Common myeloid progenitor, CD34-positive (primary cell): ENCODE measurements around the gene LOXL4.

ENCODE experiments used
- CTCF ChIA-PET: fragments of 350-600 bp; sonication (Branson Sonifier 250); formaldehyde crosslinking; loops from one replicate; lab custom pipeline; 2021; ENCODE audit warnings: antibody characterized with exemption; lab: Charles Lee
- POLR2A ChIA-PET: fragments of 350-600 bp; sonication (Branson Sonifier 250); formaldehyde crosslinking; loops from one replicate; lab custom pipeline; 2021; ENCODE audit warnings: antibody characterized with exemption; lab: Charles Lee
- DNase-seq, 3 donors: peaks; one replicate each; pipeline versions ENCODE4 v3.0.0 to v3.0.0-alpha.2; 2013
- H3K27ac ChIP-seq, 2 experiments: 1 replicate in 1 of 2; 2 replicates in 1 of 2; pipeline ENCODE4 v1.7.0; 2013; ENCODE audit warnings: inconsistent platforms in 2 of 2, low read length in 2 of 2, mild to moderate bottlenecking in 2 of 2, low read depth in 1 of 2, moderate library complexity in 1 of 2; ENCODE audit not compliant: severe bottlenecking in 2 of 2, insufficient read depth in 1 of 2, poor library complexity in 1 of 2
- H3K27me3 ChIP-seq, 5 experiments: replicated peaks in 2 of 5; 1 replicate in 3 of 5; 2 replicates in 2 of 5; pipeline versions ENCODE4 v1.6.1 to v1.7.0; 2013; ENCODE audit warnings: low read length in 4 of 5, mild to moderate bottlenecking in 2 of 5, moderate library complexity in 2 of 5, inconsistent platforms in 1 of 5; ENCODE audit not compliant: insufficient read depth in 5 of 5, control insufficient read depth in 4 of 5
- H3K36me3 ChIP-seq, 4 experiments: 1 replicate in 2 of 4; 2 replicates in 2 of 4; pipeline versions ENCODE4 v1.6.1 to v1.7.0; 2013; ENCODE audit warnings: low read length in 3 of 4, control low read depth in 1 of 4, mild to moderate bottlenecking in 1 of 4; ENCODE audit not compliant: control insufficient read depth in 4 of 4, insufficient read depth in 4 of 4
- H3K4me1 ChIP-seq, 4 experiments: 1 replicate in 3 of 4; 2 replicates in 1 of 4; pipeline versions ENCODE4 v1.6.1 to v1.7.1; 2013; ENCODE audit warnings: low read length in 3 of 4, mild to moderate bottlenecking in 3 of 4, control low read depth in 1 of 4, inconsistent platforms in 1 of 4, moderate library complexity in 1 of 4; ENCODE audit not compliant: control insufficient read depth in 4 of 4, insufficient read depth in 4 of 4; ENCODE audit errors: control extremely low read depth in 1 of 4
- H3K4me3 ChIP-seq, 7 experiments: 1 replicate in 4 of 7; 2 replicates in 3 of 7; pipeline versions ENCODE4 v1.5.1 to v1.7.0; 2013; ENCODE audit warnings: mild to moderate bottlenecking in 7 of 7, low read length in 6 of 7, moderate library complexity in 6 of 7, inconsistent platforms in 2 of 7, low read depth in 2 of 7, control low read depth in 1 of 7; ENCODE audit not compliant: insufficient read depth in 4 of 7, control insufficient read depth in 1 of 7; ENCODE audit errors: extremely low read depth in 1 of 7
- H3K9me3 ChIP-seq, 5 experiments: 1 replicate in 4 of 5; 2 replicates in 1 of 5; pipeline versions ENCODE4 v1.6.1 to v1.7.1; 2013; ENCODE audit warnings: low read length in 4 of 5, mild to moderate bottlenecking in 2 of 5, inconsistent platforms in 1 of 5, low read depth in 1 of 5, moderate library complexity in 1 of 5; ENCODE audit not compliant: control insufficient read depth in 4 of 5, insufficient read depth in 2 of 5; ENCODE audit errors: control extremely low read depth in 1 of 5
- WGBS: methylation state at CpG from one replicate; pipeline ENCODE4 v1.1.5; 2013; ENCODE audit not compliant: insufficient coverage; 5-methylcytosine and 5-hydroxymethylcytosine counted together

Gene LOXL4

DNA sequence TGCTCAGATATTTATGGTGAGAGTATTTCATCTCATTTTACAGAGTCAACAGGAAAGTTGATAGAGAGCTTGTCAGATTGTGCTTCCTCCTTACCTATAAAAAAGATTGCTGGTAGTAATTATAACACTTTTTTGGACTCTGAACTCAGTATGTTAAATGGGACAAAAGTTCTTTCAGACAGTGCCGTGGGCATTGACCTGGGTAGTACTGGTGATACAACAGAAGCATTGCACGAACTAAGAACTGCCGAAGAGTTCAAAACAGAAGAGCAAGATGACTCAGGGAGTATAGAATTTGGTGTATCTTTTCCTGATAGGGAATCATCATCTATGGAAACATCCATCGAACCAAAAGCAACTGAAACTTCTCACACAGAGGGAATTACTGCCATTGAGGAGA is 58.6 kb downstream of the LOXL4 start:
- CTCF ChIA-PET, result interaction anchor here (0.8 to 1.1 kb wide), 3 partner anchors 9 to 37 kb away, joined by 3 to 4 read pairs (median 3); no protein-coding TSS in a partner anchor
- no peaks in the 10 kb centered on the region for H3K9me3 ChIP-seq
- POLR2A ChIA-PET, result no interaction called here
- no peaks in the 10 kb centered on the region for H3K4me1 ChIP-seq
- H3K27me3 ChIP-seq, result no peaks in the 10 kb centered on the region
- H3K36me3 ChIP-seq, result peaks cover 4 to 29% (median 12%) of the 10 kb centered on the region in 4 experiments
- H3K27ac ChIP-seq, result no peak overlapping the region
- no peak for DNase-seq
- 100% methylated on average over 2 of the region's 4 CpGs for WGBS
- no peak overlapping the region for H3K4me3 ChIP-seq

DNA sequence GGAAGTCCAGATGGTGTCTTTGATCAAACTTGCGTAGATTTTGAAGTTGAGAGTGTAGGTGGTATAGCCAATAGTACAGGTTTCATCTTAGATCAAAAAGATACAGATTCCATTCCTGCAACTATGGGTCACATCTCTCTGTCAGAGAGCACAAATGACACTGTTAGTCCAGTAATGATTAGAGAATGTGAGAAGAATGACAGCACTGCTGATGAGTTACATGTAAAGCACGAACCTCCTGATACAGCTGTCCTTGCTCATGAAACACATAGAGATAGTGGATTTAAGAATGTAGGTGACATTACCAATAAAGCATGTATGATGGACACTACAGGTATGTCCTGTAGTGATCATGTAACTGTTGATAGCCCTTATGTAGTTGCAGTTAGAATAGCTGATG is 59.1 kb downstream of the LOXL4 start:
- Histone ChIP-seq H3K36me3 (peaks cover 4 to 29% (median 12%) of the 10 kb centered on the region in 4 experiments), H3K4me1 (no peaks in the 10 kb centered on the region), H3K4me3 (no peak overlapping the region), H3K9me3 (no peaks in the 10 kb centered on the region), H3K27ac (no peak overlapping the region), H3K27me3 (no peaks in the 10 kb centered on the region)
- ChIA-PET CTCF (interaction anchor here (0.8 to 1.1 kb wide), 3 partner anchors 9 to 37 kb away, joined by 3 to 4 read pairs (median 3); no protein-coding TSS in a partner anchor), POLR2A (no interaction called here)
- 93% methylated on average over 2 of the region's 2 CpGs for WGBS
- no peak for DNase-seq

DNA sequence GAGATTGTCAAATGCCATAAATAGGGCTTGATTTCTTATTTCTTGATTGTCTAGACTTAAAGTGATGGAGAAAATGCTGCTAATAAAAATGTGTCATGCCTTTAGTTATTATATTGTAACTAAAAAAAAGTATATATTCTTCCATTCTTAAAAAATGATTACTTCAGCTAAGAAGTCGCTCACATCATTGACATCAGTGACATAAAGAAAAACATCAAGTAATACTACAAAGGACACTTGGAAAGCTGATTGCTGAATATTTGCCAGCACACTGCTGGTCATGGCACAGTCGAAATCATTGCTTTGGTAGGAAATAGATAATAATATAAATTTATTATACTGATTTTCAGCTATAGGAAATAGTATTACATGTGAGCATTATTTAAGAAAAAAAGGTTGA is 62.6 kb downstream of the LOXL4 start:
- H3K4me1 ChIP-seq, result no peaks in the 10 kb centered on the region
- ChIA-PET CTCF (interaction anchor here (1.4 to 1.7 kb wide), 2 partner anchors 9 to 35 kb away, joined by 4 read pairs; no protein-coding TSS in a partner anchor), POLR2A (no interaction called here)
- no peaks in the 10 kb centered on the region for H3K9me3 ChIP-seq
- DNase-seq, result no peak
- peaks cover 4 to 20% (median 10%) of the 10 kb centered on the region in 4 experiments for H3K36me3 ChIP-seq
- H3K4me3 ChIP-seq, result no peak overlapping the region
- H3K27ac ChIP-seq, result no peak overlapping the region
- H3K27me3 ChIP-seq, result no peaks in the 10 kb centered on the region
- WGBS, result no CpG with 5 or more reads among the region's 2 CpGs

DNA sequence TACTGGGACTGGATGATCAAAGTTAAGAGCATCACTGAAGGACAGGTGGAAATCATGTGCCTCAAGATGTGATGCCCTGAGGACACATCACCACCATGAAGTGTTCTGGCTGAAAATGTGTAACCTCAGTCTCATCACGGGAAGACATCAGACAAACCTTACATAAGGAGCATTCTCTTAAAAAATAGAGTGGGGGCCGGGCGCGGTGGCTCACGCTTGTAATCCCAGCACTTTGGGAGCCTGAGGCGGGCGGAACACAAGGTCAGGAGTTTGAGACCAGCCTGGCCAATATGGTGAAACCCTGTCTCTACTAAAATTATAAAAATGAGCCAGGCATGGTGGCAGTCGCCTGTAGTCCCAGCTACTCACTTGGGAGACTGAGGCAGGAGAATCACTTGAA is 65.6 kb downstream of the LOXL4 start:
- WGBS, result 98% methylated on average over 6 of the region's 8 CpGs
- POLR2A ChIA-PET, result no interaction called here
- Histone ChIP-seq H3K4me3 (no peak overlapping the region), H3K9me3 (no peaks in the 10 kb centered on the region), H3K4me1 (no peaks in the 10 kb centered on the region), H3K36me3 (peaks cover 0 to 2% (median 0%) of the 10 kb centered on the region in 4 experiments), H3K27me3 (no peaks in the 10 kb centered on the region), H3K27ac (no peak overlapping the region)
- no peak for DNase-seq
- CTCF ChIA-PET, result no interaction called here

DNA sequence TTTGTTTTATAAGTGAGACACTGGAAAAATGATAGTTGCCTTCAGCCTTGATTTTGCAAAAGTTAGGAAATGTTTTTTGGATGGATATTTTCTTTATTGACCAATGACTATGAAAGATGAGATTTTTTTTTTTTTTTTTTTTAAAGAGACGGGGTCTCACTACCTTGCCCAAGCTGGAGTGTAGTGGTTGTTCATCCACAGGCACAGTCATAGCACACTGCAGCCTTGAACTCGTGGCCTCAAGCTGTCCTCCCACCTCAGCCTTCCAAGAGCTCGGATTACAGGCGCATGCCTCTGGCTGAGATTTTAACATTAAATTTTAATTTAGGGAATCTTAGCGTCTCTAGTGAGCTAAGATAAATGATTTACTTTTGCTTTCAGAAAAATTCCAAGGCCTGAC is 66.2 kb downstream of the LOXL4 start:
- POLR2A ChIA-PET, result no interaction called here
- DNase-seq, result no peak
- Histone ChIP-seq H3K36me3 (no peaks in the 10 kb centered on the region), H3K27ac (no peak overlapping the region), H3K4me1 (no peaks in the 10 kb centered on the region), H3K9me3 (no peaks in the 10 kb centered on the region), H3K4me3 (no peak overlapping the region), H3K27me3 (no peaks in the 10 kb centered on the region)
- WGBS, result 100% methylated on average over 3 of the region's 5 CpGs
- CTCF ChIA-PET, result no interaction called here
